ENCODE data around the gene ADISSP. TPM values are rescaled to one million over a fixed set of nuclear protein-coding genes. Genes with fewer than 3 reads are reported as not detected.

The ADISSP gene
- total and polyA plus RNA-seq, 2 of the 13 experiments (the other 11 are each of a cell fraction or from before 2014, with no cell fraction given) = 38.3 to 90.6 TPM

DNA sequence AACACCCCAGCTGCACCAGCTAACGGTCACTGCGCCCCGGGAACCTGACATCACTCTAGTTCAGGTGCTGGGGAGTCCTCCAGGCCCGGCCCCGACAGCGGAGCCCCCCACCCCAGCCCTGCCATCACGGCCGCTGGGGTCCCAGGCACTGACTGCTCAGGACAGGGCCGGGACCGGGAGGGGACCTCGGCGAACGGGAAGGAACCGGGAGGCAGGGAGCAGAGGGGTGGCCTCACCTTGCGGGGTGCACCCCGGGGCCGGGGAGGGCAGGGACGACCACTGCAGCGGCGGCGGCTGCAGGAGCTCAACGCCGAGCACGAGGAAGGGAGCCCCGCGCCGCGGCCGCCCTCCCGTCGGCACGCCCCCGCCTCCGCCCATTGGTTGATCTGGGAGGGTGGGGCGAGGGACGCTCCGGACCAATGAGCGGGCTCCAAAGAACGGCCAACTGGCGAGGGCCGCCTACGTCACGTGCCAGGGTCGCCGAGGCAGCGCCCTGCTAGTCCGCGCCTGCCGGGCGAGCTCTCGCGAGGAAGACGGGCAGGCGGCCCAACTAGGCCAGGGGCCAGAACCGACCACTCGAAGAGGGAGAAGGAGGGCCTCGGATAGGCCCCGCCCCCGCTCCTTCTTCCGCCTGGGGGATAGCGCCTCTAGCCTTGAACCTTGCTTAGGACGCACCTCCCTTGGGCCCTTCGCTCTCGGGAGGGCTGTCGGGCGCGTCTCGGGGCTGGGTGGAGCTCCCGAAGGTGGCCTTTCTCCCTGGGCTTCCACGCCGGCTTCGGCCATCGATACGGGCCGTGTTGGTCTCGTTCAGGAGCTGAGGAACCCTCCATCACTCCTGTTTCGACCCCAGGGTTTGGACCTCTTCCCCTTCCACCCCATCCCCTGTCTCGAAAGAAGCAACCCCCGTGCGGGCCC lies at the start of gene ADISSP (continued):
- peak; percentile 48 for TF ChIP-seq KDM3A (CRISPR knock-in tag; IDR thresholded peaks at IDR 0.05; ENCODE audit: low read depth)
- no peak for TF ChIP-seq ZSCAN30 (CRISPR knock-in tag; IDR thresholded peaks at IDR 0.05)
- no peak for TF ChIP-seq ZFP36 (IDR thresholded peaks at IDR 0.05; ENCODE audit: borderline replicate concordance, low read depth, low read length, partially characterized antibody)
- TF ChIP-seq ZNF549 (CRISPR knock-in tag; IDR thresholded peaks at IDR 0.05) = 0 out of 2 replicates have a peak, but pooled peaks have one; percentile 63
- TF ChIP-seq, protein P1, sequence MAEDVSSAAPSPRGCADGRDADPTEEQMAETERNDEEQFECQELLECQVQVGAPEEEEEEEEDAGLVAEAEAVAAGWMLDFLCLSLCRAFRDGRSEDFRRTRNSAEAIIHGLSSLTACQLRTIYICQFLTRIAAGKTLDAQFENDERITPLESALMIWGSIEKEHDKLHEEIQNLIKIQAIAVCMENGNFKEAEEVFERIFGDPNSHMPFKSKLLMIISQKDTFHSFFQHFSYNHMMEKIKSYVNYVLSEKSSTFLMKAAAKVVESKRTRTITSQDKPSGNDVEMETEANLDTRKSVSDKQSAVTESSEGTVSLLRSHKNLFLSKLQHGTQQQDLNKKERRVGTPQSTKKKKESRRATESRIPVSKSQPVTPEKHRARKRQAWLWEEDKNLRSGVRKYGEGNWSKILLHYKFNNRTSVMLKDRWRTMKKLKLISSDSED (CRISPR knock-in tag; IDR thresholded peaks at IDR 0.05) = no peak; the same call in 1 of the 2 replicates
- peak; percentile 97 for TF ChIP-seq ZNF431 (CRISPR knock-in tag; IDR thresholded peaks at IDR 0.05; ENCODE audit: borderline replicate concordance, low read depth)
- no peak for TF ChIP-seq SMC3 (IDR thresholded peaks at IDR 0.05; ENCODE audit: low read length)
- no peak for TF ChIP-seq ZNF33A (CRISPR knock-in tag; IDR thresholded peaks at IDR 0.05; ENCODE audit: borderline replicate concordance)
- TF ChIP-seq, protein P2, sequence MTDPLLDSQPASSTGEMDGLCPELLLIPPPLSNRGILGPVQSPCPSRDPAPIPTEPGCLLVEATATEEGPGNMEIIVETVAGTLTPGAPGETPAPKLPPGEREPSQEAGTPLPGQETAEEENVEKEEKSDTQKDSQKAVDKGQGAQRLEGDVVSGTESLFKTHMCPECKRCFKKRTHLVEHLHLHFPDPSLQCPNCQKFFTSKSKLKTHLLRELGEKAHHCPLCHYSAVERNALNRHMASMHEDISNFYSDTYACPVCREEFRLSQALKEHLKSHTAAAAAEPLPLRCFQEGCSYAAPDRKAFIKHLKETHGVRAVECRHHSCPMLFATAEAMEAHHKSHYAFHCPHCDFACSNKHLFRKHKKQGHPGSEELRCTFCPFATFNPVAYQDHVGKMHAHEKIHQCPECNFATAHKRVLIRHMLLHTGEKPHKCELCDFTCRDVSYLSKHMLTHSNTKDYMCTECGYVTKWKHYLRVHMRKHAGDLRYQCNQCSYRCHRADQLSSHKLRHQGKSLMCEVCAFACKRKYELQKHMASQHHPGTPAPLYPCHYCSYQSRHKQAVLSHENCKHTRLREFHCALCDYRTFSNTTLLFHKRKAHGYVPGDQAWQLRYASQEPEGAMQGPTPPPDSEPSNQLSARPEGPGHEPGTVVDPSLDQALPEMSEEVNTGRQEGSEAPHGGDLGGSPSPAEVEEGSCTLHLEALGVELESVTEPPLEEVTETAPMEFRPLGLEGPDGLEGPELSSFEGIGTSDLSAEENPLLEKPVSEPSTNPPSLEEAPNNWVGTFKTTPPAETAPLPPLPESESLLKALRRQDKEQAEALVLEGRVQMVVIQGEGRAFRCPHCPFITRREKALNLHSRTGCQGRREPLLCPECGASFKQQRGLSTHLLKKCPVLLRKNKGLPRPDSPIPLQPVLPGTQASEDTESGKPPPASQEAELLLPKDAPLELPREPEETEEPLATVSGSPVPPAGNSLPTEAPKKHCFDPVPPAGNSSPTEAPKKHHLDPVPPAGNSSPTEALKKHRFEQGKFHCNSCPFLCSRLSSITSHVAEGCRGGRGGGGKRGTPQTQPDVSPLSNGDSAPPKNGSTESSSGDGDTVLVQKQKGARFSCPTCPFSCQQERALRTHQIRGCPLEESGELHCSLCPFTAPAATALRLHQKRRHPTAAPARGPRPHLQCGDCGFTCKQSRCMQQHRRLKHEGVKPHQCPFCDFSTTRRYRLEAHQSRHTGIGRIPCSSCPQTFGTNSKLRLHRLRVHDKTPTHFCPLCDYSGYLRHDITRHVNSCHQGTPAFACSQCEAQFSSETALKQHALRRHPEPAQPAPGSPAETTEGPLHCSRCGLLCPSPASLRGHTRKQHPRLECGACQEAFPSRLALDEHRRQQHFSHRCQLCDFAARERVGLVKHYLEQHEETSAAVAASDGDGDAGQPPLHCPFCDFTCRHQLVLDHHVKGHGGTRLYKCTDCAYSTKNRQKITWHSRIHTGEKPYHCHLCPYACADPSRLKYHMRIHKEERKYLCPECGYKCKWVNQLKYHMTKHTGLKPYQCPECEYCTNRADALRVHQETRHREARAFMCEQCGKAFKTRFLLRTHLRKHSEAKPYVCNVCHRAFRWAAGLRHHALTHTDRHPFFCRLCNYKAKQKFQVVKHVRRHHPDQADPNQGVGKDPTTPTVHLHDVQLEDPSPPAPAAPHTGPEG (CRISPR knock-in tag; IDR thresholded peaks at IDR 0.05) = no peak; the same call in none of the 2 replicates
- TF ChIP-seq RBM39 (IDR thresholded peaks at IDR 0.05; ENCODE audit: low read depth, low read length, poor library complexity, severe bottlenecking) = peak; percentile 62
- TF ChIP-seq PHF8 (CRISPR knock-in tag; IDR thresholded peaks at IDR 0.05) = peak; percentile 87
- TF ChIP-seq RELA (CRISPR knock-in tag; IDR thresholded peaks at IDR 0.05) = peak; percentile 94; the same call in 1 of the 2 replicates
- TF ChIP-seq CBX1 (IDR thresholded peaks at IDR 0.05; ENCODE audit: low read depth) = peak; percentile 87
- no peak for TF ChIP-seq TCF7L2 (IDR thresholded peaks at IDR 0.05; ENCODE audit: low read depth, low read length)
- peak; percentile 90 for TF ChIP-seq RXRA (CRISPR knock-in tag; IDR thresholded peaks at IDR 0.05)
- no peak for TF ChIP-seq ZNF367 (CRISPR knock-in tag; IDR thresholded peaks at IDR 0.05; ENCODE audit: borderline replicate concordance)
- peak; percentile 67; the same call in 1 of the 2 replicates for TF ChIP-seq MTA1 (CRISPR knock-in tag; IDR thresholded peaks at IDR 0.05; ENCODE audit: borderline replicate concordance)
- TF ChIP-seq, protein P3, sequence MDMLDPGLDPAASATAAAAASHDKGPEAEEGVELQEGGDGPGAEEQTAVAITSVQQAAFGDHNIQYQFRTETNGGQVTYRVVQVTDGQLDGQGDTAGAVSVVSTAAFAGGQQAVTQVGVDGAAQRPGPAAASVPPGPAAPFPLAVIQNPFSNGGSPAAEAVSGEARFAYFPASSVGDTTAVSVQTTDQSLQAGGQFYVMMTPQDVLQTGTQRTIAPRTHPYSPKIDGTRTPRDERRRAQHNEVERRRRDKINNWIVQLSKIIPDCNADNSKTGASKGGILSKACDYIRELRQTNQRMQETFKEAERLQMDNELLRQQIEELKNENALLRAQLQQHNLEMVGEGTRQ (IDR thresholded peaks at IDR 0.05; ENCODE audit: low read depth, low read length) = peak; percentile 95
- TF ChIP-seq, protein P3 (CRISPR knock-in tag; IDR thresholded peaks at IDR 0.05; ENCODE audit: borderline replicate concordance) = peak; percentile 97
- no peak; the same call in 1 of the 2 replicates for TF ChIP-seq ZNF451 (CRISPR knock-in tag; IDR thresholded peaks at IDR 0.05)
- no peak for TF ChIP-seq RBAK (CRISPR knock-in tag; IDR thresholded peaks at IDR 0.05)

All from HepG2 (cell line).